Measurements from ENCODE around the gene TMEM145. TPM values are rescaled to one million over a fixed set of nuclear protein-coding genes. Genes with fewer than 3 reads are reported as not detected.

The TMEM145 gene
- total and polyA plus RNA-seq, 9 of the 15 experiments (the other 6 are each of a cell fraction or from before 2014, with no cell fraction given): 0.80 to 5.5 (median 1.9) TPM; not detected in 3

GRCh38 chr19:42352301-42353259 lies 39.5 kb downstream of the TMEM145 start (continued):
- TF ChIP-seq ZNF609 (CRISPR knock-in tag; IDR thresholded peaks at IDR 0.05; ENCODE audit: borderline replicate concordance) (no peak), RFX1 (IDR thresholded peaks at IDR 0.05) (peak; percentile 86), ZNF12 (CRISPR knock-in tag; IDR thresholded peaks at IDR 0.05) (no peak)
- TF ChIP-seq, protein P1, sequence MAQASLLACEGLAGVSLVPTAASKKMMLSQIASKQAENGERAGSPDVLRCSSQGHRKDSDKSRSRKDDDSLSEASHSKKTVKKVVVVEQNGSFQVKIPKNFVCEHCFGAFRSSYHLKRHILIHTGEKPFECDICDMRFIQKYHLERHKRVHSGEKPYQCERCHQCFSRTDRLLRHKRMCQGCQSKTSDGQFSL (CRISPR knock-in tag; IDR thresholded peaks at IDR 0.05): no peak
- TF ChIP-seq, protein P1 (tag; IDR thresholded peaks at IDR 0.05): no peak
- TF ChIP-seq, protein P2, sequence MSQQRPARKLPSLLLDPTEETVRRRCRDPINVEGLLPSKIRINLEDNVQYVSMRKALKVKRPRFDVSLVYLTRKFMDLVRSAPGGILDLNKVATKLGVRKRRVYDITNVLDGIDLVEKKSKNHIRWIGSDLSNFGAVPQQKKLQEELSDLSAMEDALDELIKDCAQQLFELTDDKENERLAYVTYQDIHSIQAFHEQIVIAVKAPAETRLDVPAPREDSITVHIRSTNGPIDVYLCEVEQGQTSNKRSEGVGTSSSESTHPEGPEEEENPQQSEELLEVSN (IDR thresholded peaks at IDR 0.05; ENCODE audit: borderline replicate concordance in 1 of 2, extremely low read depth in 1 of 2, insufficient read depth in 1 of 2, insufficient read length in 1 of 2, low read depth in 1 of 2, low read length in 1 of 2, poor library complexity in 1 of 2, severe bottlenecking in 1 of 2): no peak

All from K562 (cell line).